ENCODE measurements around the gene BNIP3. TPM values are rescaled to one million over a fixed set of nuclear protein-coding genes. Genes with fewer than 3 reads are reported as not detected.

Gene BNIP3
- total and polyA plus RNA-seq, 2 of the 13 experiments (the other 11 are each of a cell fraction or from before 2014, with no cell fraction given), result 73.7 to 223 TPM

DNA sequence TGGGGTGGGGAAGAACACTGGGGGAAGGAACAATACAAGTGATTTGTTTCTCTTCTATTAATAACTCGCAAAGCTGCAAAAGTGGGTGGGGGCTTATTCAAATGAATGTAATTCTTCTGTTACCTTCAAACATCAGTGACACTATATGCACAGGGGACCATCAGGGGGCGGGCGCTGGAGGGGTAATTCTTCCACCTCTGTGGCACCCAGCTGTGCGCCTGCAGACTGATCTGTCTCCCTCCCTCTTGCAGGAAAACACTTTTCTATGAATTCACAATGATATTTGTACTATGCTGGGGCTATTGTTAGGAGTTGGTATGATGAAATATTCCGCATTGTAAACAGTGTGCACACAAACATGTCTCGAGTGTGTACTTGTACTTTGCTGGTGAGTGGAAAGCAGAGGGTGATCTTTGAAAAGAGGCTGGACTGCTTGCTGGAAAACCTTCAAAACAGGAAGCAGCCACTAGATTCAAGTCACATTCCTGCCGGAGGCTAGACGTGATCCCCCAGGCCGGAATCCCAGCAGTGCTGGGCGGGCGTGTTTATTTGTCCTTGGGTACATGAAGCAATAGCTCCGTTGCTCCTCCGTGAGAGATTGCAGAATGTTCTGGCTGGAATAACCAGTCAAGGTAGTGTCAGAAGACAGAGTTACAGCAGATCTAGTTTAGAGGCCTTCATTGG lies 15.8 kb upstream of the BNIP3 start (continued):
- TF ChIP-seq, protein P1, sequence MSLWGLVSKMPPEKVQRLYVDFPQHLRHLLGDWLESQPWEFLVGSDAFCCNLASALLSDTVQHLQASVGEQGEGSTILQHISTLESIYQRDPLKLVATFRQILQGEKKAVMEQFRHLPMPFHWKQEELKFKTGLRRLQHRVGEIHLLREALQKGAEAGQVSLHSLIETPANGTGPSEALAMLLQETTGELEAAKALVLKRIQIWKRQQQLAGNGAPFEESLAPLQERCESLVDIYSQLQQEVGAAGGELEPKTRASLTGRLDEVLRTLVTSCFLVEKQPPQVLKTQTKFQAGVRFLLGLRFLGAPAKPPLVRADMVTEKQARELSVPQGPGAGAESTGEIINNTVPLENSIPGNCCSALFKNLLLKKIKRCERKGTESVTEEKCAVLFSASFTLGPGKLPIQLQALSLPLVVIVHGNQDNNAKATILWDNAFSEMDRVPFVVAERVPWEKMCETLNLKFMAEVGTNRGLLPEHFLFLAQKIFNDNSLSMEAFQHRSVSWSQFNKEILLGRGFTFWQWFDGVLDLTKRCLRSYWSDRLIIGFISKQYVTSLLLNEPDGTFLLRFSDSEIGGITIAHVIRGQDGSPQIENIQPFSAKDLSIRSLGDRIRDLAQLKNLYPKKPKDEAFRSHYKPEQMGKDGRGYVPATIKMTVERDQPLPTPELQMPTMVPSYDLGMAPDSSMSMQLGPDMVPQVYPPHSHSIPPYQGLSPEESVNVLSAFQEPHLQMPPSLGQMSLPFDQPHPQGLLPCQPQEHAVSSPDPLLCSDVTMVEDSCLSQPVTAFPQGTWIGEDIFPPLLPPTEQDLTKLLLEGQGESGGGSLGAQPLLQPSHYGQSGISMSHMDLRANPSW (CRISPR knock-in tag; IDR thresholded peaks at IDR 0.05; ENCODE audit: borderline replicate concordance), result peak; percentile 88
- TF ChIP-seq, protein P2, sequence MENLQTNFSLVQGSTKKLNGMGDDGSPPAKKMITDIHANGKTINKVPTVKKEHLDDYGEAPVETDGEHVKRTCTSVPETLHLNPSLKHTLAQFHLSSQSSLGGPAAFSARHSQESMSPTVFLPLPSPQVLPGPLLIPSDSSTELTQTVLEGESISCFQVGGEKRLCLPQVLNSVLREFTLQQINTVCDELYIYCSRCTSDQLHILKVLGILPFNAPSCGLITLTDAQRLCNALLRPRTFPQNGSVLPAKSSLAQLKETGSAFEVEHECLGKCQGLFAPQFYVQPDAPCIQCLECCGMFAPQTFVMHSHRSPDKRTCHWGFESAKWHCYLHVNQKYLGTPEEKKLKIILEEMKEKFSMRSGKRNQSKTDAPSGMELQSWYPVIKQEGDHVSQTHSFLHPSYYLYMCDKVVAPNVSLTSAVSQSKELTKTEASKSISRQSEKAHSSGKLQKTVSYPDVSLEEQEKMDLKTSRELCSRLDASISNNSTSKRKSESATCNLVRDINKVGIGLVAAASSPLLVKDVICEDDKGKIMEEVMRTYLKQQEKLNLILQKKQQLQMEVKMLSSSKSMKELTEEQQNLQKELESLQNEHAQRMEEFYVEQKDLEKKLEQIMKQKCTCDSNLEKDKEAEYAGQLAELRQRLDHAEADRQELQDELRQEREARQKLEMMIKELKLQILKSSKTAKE (CRISPR knock-in tag; IDR thresholded peaks at IDR 0.05; ENCODE audit: borderline replicate concordance), result peak; percentile 95
- TF ChIP-seq, protein P3, sequence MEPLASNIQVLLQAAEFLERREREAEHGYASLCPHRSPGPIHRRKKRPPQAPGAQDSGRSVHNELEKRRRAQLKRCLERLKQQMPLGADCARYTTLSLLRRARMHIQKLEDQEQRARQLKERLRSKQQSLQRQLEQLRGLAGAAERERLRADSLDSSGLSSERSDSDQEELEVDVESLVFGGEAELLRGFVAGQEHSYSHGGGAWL (CRISPR knock-in tag; IDR thresholded peaks at IDR 0.05), result 0 out of 2 replicates have a peak, but pooled peaks have one; percentile 21
- TF ChIP-seq, protein P4, sequence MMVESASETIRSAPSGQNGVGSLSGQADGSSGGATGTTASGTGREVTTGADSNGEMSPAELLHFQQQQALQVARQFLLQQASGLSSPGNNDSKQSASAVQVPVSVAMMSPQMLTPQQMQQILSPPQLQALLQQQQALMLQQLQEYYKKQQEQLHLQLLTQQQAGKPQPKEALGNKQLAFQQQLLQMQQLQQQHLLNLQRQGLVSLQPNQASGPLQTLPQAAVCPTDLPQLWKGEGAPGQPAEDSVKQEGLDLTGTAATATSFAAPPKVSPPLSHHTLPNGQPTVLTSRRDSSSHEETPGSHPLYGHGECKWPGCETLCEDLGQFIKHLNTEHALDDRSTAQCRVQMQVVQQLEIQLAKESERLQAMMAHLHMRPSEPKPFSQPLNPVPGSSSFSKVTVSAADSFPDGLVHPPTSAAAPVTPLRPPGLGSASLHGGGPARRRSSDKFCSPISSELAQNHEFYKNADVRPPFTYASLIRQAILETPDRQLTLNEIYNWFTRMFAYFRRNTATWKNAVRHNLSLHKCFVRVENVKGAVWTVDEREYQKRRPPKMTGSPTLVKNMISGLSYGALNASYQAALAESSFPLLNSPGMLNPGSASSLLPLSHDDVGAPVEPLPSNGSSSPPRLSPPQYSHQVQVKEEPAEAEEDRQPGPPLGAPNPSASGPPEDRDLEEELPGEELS (CRISPR knock-in tag; IDR thresholded peaks at IDR 0.05), result peak; percentile 99
- TF ChIP-seq ZNF878 (CRISPR knock-in tag; IDR thresholded peaks at IDR 0.05) (peak; percentile 83), ZNF451 (CRISPR knock-in tag; IDR thresholded peaks at IDR 0.05) (peak; percentile 40; the same call in 1 of the 2 replicates), ZNF746 (CRISPR knock-in tag; IDR thresholded peaks at IDR 0.05) (peak; percentile 62; the same call in 1 of the 2 replicates), FOXK1 (CRISPR knock-in tag; IDR thresholded peaks at IDR 0.05; ENCODE audit: borderline replicate concordance, low read depth) (peak; percentile 94), REXO4 (CRISPR knock-in tag; IDR thresholded peaks at IDR 0.05; ENCODE audit: borderline replicate concordance) (no peak), MXI1 (IDR thresholded peaks at IDR 0.05; ENCODE audit: borderline replicate concordance, low read depth, low read length) (peak; percentile 48; the same call in 1 of the 3 replicates), BHLHE40 (IDR thresholded peaks at IDR 0.05; ENCODE audit: low read length) (no peak), KMT2A (CRISPR knock-in tag; IDR thresholded peaks at IDR 0.05) (peak; percentile 73; the same call in 1 of the 2 replicates)
- TF ChIP-seq, protein P5, sequence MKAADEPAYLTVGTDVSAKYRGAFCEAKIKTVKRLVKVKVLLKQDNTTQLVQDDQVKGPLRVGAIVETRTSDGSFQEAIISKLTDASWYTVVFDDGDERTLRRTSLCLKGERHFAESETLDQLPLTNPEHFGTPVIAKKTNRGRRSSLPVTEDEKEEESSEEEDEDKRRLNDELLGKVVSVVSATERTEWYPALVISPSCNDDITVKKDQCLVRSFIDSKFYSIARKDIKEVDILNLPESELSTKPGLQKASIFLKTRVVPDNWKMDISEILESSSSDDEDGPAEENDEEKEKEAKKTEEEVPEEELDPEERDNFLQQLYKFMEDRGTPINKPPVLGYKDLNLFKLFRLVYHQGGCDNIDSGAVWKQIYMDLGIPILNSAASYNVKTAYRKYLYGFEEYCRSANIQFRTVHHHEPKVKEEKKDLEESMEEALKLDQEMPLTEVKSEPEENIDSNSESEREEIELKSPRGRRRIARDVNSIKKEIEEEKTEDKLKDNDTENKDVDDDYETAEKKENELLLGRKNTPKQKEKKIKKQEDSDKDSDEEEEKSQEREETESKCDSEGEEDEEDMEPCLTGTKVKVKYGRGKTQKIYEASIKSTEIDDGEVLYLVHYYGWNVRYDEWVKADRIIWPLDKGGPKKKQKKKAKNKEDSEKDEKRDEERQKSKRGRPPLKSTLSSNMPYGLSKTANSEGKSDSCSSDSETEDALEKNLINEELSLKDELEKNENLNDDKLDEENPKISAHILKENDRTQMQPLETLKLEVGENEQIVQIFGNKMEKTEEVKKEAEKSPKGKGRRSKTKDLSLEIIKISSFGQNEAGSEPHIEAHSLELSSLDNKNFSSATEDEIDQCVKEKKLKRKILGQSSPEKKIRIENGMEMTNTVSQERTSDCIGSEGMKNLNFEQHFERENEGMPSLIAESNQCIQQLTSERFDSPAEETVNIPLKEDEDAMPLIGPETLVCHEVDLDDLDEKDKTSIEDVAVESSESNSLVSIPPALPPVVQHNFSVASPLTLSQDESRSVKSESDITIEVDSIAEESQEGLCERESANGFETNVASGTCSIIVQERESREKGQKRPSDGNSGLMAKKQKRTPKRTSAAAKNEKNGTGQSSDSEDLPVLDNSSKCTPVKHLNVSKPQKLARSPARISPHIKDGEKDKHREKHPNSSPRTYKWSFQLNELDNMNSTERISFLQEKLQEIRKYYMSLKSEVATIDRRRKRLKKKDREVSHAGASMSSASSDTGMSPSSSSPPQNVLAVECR (CRISPR knock-in tag; IDR thresholded peaks at IDR 0.05; ENCODE audit: borderline replicate concordance), result peak; percentile 64; the same call in 1 of the 2 replicates
- TF ChIP-seq, protein P6, sequence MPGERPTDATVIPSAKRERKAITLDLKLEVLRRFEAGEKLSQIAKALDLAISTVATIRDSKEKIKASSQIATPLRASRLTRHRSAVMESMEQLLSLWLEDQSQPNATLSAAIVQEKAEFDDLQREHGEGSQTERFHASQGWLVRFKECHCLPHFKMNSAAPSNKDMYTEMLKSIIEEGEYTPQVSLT (CRISPR knock-in tag; IDR thresholded peaks at IDR 0.05; ENCODE audit: borderline replicate concordance, low read depth), result no peak

Measured in HepG2 (cell line).